ENCODE results near the gene SAMSN1. TPM values are rescaled to one million over a fixed set of nuclear protein-coding genes. Genes with fewer than 3 reads are reported as not detected.

Gene SAMSN1
- total and polyA plus RNA-seq, 9 of the 15 experiments (the other 6 are each of a cell fraction or from before 2014, with no cell fraction given) = 101 to 223 (median 159) TPM

DNA sequence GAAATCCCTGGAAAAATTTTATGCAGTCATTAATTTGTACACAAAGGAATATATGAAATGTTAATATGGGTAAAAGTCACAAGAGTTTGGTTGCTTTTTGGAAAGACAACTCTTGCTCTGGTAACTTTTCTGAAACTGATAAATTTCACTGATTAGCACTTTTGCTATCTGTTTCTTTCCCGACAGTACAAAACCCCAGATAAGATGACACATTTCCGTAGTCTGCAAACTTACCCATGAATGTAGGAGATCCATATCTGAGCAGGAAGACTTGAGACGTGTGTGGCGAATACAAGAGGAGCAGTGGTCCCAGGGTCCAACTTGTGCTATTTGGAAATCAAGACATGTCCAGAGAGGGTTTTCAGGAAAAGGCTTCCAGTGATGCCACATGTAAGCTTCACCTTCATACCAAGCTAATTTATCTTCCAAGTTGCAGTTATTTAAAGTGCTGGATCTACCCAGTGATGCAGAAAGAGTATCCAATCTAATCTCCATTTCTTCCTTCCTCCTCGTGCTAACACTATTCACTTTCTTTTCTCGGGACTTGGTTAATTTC lies 35.9 kb upstream of the SAMSN1 start (continued):
- TF ChIP-seq, protein P1, sequence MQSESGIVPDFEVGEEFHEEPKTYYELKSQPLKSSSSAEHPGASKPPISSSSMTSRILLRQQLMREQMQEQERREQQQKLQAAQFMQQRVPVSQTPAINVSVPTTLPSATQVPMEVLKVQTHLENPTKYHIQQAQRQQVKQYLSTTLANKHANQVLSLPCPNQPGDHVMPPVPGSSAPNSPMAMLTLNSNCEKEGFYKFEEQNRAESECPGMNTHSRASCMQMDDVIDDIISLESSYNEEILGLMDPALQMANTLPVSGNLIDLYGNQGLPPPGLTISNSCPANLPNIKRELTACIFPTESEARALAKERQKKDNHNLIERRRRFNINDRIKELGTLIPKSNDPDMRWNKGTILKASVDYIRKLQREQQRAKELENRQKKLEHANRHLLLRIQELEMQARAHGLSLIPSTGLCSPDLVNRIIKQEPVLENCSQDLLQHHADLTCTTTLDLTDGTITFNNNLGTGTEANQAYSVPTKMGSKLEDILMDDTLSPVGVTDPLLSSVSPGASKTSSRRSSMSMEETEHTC (IDR thresholded peaks at IDR 0.05) = no peak
- TF ChIP-seq, protein P2, sequence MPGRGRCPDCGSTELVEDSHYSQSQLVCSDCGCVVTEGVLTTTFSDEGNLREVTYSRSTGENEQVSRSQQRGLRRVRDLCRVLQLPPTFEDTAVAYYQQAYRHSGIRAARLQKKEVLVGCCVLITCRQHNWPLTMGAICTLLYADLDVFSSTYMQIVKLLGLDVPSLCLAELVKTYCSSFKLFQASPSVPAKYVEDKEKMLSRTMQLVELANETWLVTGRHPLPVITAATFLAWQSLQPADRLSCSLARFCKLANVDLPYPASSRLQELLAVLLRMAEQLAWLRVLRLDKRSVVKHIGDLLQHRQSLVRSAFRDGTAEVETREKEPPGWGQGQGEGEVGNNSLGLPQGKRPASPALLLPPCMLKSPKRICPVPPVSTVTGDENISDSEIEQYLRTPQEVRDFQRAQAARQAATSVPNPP (IDR thresholded peaks at IDR 0.05; ENCODE audit: borderline replicate concordance, insufficient read depth, insufficient read length) = no peak
- TF ChIP-seq NFYB (IDR thresholded peaks at IDR 0.05; ENCODE audit: extremely low read depth, insufficient read length) = no peak
- TF ChIP-seq PHB (CRISPR knock-in tag; IDR thresholded peaks at IDR 0.05) = no peak
- no peak for TF ChIP-seq CREB1 (IDR thresholded peaks at IDR 0.05)
- no peak for TF ChIP-seq CREB1 (CRISPR knock-in tag; IDR thresholded peaks at IDR 0.05)
- TF ChIP-seq TBP (optimal IDR thresholded peaks at IDR 0.05; ENCODE audit: low read depth, low read length) = no peak
- TF ChIP-seq, protein P3, sequence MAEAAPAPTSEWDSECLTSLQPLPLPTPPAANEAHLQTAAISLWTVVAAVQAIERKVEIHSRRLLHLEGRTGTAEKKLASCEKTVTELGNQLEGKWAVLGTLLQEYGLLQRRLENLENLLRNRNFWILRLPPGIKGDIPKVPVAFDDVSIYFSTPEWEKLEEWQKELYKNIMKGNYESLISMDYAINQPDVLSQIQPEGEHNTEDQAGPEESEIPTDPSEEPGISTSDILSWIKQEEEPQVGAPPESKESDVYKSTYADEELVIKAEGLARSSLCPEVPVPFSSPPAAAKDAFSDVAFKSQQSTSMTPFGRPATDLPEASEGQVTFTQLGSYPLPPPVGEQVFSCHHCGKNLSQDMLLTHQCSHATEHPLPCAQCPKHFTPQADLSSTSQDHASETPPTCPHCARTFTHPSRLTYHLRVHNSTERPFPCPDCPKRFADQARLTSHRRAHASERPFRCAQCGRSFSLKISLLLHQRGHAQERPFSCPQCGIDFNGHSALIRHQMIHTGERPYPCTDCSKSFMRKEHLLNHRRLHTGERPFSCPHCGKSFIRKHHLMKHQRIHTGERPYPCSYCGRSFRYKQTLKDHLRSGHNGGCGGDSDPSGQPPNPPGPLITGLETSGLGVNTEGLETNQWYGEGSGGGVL (CRISPR knock-in tag; IDR thresholded peaks at IDR 0.05) = no peak
- TF ChIP-seq ZNF551 (CRISPR knock-in tag; IDR thresholded peaks at IDR 0.05) = no peak
- TF ChIP-seq CCNT2 (IDR thresholded peaks at IDR 0.05; ENCODE audit: borderline replicate concordance, extremely low read depth, insufficient read length, low read depth, low read length) = peak; percentile 86
- no peak for TF ChIP-seq ZNF282 (CRISPR knock-in tag; IDR thresholded peaks at IDR 0.05)
- no peak for TF ChIP-seq RBM25 (IDR thresholded peaks at IDR 0.05; ENCODE audit: low read depth, low read length, severe bottlenecking)
- no peak for TF ChIP-seq ARID2 (IDR thresholded peaks at IDR 0.05)
- TF ChIP-seq ETS2 (tag; IDR thresholded peaks at IDR 0.05; ENCODE audit: borderline replicate concordance, poor library complexity, severe bottlenecking) = no peak
- TF ChIP-seq ILF3 (IDR thresholded peaks at IDR 0.05; ENCODE audit: borderline replicate concordance) = 0 out of 2 replicates have a peak, but pooled peaks have one; percentile 23
- no peak for TF ChIP-seq HNRNPUL1 (IDR thresholded peaks at IDR 0.05; ENCODE audit: low read length)
- no peak for TF ChIP-seq PPARD (CRISPR knock-in tag; IDR thresholded peaks at IDR 0.05)
- TF ChIP-seq CBX3 (IDR thresholded peaks at IDR 0.05; ENCODE audit: borderline replicate concordance in 1 of 2, low read length in 2 of 2) = no peak
- no peak for TF ChIP-seq NEUROD1 (IDR thresholded peaks at IDR 0.05; ENCODE audit: borderline replicate concordance, low read depth, low read length, partially characterized antibody)
- TF ChIP-seq NUFIP1 (IDR thresholded peaks at IDR 0.05; ENCODE audit: partially characterized antibody) = no peak
- TF ChIP-seq, protein P4, sequence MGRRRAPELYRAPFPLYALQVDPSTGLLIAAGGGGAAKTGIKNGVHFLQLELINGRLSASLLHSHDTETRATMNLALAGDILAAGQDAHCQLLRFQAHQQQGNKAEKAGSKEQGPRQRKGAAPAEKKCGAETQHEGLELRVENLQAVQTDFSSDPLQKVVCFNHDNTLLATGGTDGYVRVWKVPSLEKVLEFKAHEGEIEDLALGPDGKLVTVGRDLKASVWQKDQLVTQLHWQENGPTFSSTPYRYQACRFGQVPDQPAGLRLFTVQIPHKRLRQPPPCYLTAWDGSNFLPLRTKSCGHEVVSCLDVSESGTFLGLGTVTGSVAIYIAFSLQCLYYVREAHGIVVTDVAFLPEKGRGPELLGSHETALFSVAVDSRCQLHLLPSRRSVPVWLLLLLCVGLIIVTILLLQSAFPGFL (CRISPR knock-in tag; IDR thresholded peaks at IDR 0.05) = no peak
- TF ChIP-seq BDP1 (IDR thresholded peaks at IDR 0.05; ENCODE audit: insufficient read depth, insufficient read length) = no peak
- no peak for TF ChIP-seq KLF10 (CRISPR knock-in tag; IDR thresholded peaks at IDR 0.05)
- TF ChIP-seq ZNF263 (CRISPR knock-in tag; IDR thresholded peaks at IDR 0.05; ENCODE audit: borderline replicate concordance) = no peak
- no peak for TF ChIP-seq KDM4B (IDR thresholded peaks at IDR 0.05; ENCODE audit: borderline replicate concordance in 2 of 2, low read depth in 1 of 2)

Data from K562 (cell line).